Caco-2 (cell line): ENCODE measurements around the gene CDKAL1. TPM values are rescaled to one million over a fixed set of nuclear protein-coding genes. Genes with fewer than 3 reads are reported as not detected.

Experiments
- BruUV-seq: library from RNA; stranded (reverse); fragments of 400-500 nt; replicated peaks from 2 replicates; lab custom pipeline; 2021; lab: Mats Ljungman, UMichigan
- CTCF ChIA-PET: fragments of 300-600 bp; sonication (Branson Sonifier 250); formaldehyde crosslinking; loops from one replicate; lab custom pipeline; 2022; ENCODE audit warnings: antibody characterized with exemption; lab: Charles Lee
- POLR2A ChIA-PET: fragments of 300-600 bp; sonication (Branson Sonifier 250); formaldehyde crosslinking; loops from one replicate; lab custom pipeline; 2022; ENCODE audit warnings: antibody characterized with exemption; lab: Charles Lee
- DNase-seq, 2 experiments: peaks; one replicate each; pipeline versions ENCODE4 v3.0.0 to v3.0.0-alpha.2; 2020 to 2022
- H3K27me3 ChIP-seq: replicated peaks from 2 replicates; pipeline ENCODE4 v1.6.0; 2011; ENCODE audit warnings: low read length; ENCODE audit not compliant: control insufficient read depth, insufficient read depth
- H3K36me3 ChIP-seq: 2 replicates; pipeline ENCODE4 v1.5.1; 2011; ENCODE audit warnings: low read length; ENCODE audit not compliant: control insufficient read depth, insufficient read depth
- H3K4me1 ChIP-seq: fragments of 250-450 bp; sonication (Bioruptor Pico); 2 replicates; pipeline ENCODE4 v1.5.1; 2020; ENCODE audit warnings: mild to moderate bottlenecking
- H3K4me3 ChIP-seq: 2 replicates; pipeline ENCODE4 v1.5.1; 2011; ENCODE audit warnings: low read depth, mild to moderate bottlenecking, control low read depth, low read length
- H3K9me3 ChIP-seq: fragments of 250-450 bp; sonication (Bioruptor Pico); 2 replicates; pipeline ENCODE4 v1.5.1; 2020; ENCODE audit warnings: mild to moderate bottlenecking, moderate library complexity
- H3K27ac Mint-ChIP-seq: one replicate; pipeline ENCODE4 v1.8.0; 2022; ENCODE audit warnings: mixed read lengths; ENCODE audit not compliant: unreplicated experiment
- H3K27me3 Mint-ChIP-seq: one replicate; pipeline ENCODE4 v1.8.0; 2022; ENCODE audit warnings: mixed read lengths; ENCODE audit not compliant: insufficient read depth, unreplicated experiment
- H3K36me3 Mint-ChIP-seq: one replicate; pipeline ENCODE4 v1.8.0; 2022; ENCODE audit warnings: mild to moderate bottlenecking, mixed read lengths; ENCODE audit not compliant: insufficient read depth, unreplicated experiment
- H3K4me1 Mint-ChIP-seq: one replicate; pipeline ENCODE4 v1.8.0; 2022; ENCODE audit warnings: low read depth, mixed read lengths; ENCODE audit not compliant: unreplicated experiment
- H3K4me3 Mint-ChIP-seq: one replicate; pipeline ENCODE4 v1.8.0; 2022; ENCODE audit warnings: mild to moderate bottlenecking, moderate library complexity, mixed read lengths; ENCODE audit not compliant: unreplicated experiment
- H3K9me3 Mint-ChIP-seq: one replicate; pipeline ENCODE4 v1.8.0; 2022; ENCODE audit warnings: mixed read lengths; ENCODE audit not compliant: unreplicated experiment
- intact Hi-C: fragments of 100-400 bp; cut with micrococcal nuclease; formaldehyde crosslinking; loops from one replicate; pipeline ENCODE4 v1.10.0; 2022; ENCODE audit not compliant: unreplicated experiment
- total RNA-seq: library from RNA; stranded (reverse); gene quantifications from 2 replicates; pipeline ENCODE4 v1.2.3, GENCODE V29; 2022
- TF ChIP-seq, protein P1 (sequence below), 2 experiments: fragments of 200-600 bp in 1 of 2; IDR thresholded peaks; 1 replicate in 1 of 2; 2 replicates in 1 of 2; pipeline versions ENCODE4 v1.5.1 to v1.8.0; 2011 to 2022; ENCODE audit warnings: antibody characterized with exemption in 1 of 2, control low read depth in 1 of 2, inconsistent platforms in 1 of 2, low read depth in 1 of 2, low read length in 1 of 2, mild to moderate bottlenecking in 1 of 2, moderate library complexity in 1 of 2; ENCODE audit not compliant: insufficient read depth in 1 of 2, severe bottlenecking in 1 of 2, unreplicated experiment in 1 of 2

Gene CDKAL1
- total RNA-seq, 1 experiment from 2014 or later, result 18.7 TPM

GRCh38 chr6:21142741-21143140 is 608.5 kb downstream of the CDKAL1 start:
- intact Hi-C loops, result no loop called here
- no peak for DNase-seq
- no peak overlapping the region for H3K4me3 ChIP-seq
- H3K27me3 ChIP-seq, result no peaks in the 10 kb centered on the region
- no peaks in the 10 kb centered on the region for H3K27me3 Mint-ChIP-seq
- no peaks in the 10 kb centered on the region for H3K36me3 Mint-ChIP-seq
- no peaks in the 10 kb centered on the region for H3K36me3 ChIP-seq
- ChIA-PET POLR2A (no interaction called here), CTCF (interaction anchor here (0.5 kb wide), 1 partner anchor 460 kb away, joined by 3 read pairs; no protein-coding TSS in a partner anchor)
- BruUV-seq, result no TSS peak
- H3K9me3 Mint-ChIP-seq, result no peaks in the 10 kb centered on the region
- no peaks in the 10 kb centered on the region for H3K4me1 Mint-ChIP-seq
- no peak overlapping the region for H3K4me3 Mint-ChIP-seq
- H3K27ac Mint-ChIP-seq, result no peak overlapping the region
- TF ChIP-seq, protein P1, sequence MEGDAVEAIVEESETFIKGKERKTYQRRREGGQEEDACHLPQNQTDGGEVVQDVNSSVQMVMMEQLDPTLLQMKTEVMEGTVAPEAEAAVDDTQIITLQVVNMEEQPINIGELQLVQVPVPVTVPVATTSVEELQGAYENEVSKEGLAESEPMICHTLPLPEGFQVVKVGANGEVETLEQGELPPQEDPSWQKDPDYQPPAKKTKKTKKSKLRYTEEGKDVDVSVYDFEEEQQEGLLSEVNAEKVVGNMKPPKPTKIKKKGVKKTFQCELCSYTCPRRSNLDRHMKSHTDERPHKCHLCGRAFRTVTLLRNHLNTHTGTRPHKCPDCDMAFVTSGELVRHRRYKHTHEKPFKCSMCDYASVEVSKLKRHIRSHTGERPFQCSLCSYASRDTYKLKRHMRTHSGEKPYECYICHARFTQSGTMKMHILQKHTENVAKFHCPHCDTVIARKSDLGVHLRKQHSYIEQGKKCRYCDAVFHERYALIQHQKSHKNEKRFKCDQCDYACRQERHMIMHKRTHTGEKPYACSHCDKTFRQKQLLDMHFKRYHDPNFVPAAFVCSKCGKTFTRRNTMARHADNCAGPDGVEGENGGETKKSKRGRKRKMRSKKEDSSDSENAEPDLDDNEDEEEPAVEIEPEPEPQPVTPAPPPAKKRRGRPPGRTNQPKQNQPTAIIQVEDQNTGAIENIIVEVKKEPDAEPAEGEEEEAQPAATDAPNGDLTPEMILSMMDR (IDR thresholded peaks at IDR 0.05; ENCODE audit: insufficient read depth in 1 of 2, low read depth in 1 of 2, low read length in 1 of 2, severe bottlenecking in 1 of 2, unreplicated experiment in 1 of 2), result no peak
- H3K4me1 ChIP-seq, result no peaks in the 10 kb centered on the region
- H3K9me3 ChIP-seq, result no peaks in the 10 kb centered on the region

GRCh38 chr6:21143645-21144044 is 609.4 kb downstream of the CDKAL1 start:
- BruUV-seq, result no TSS peak
- Histone ChIP-seq H3K4me1 (no peaks in the 10 kb centered on the region), H3K27me3 (no peaks in the 10 kb centered on the region), H3K4me3 (no peak overlapping the region), H3K36me3 (no peaks in the 10 kb centered on the region), H3K9me3 (no peaks in the 10 kb centered on the region)
- no peak for DNase-seq
- Mint-ChIP-seq H3K27me3 (no peaks in the 10 kb centered on the region), H3K9me3 (no peaks in the 10 kb centered on the region), H3K4me1 (no peaks in the 10 kb centered on the region), H3K4me3 (no peak overlapping the region), H3K36me3 (no peaks in the 10 kb centered on the region), H3K27ac (no peak overlapping the region)
- intact Hi-C loops, result no loop called here
- TF ChIP-seq, protein P1 (IDR thresholded peaks at IDR 0.05; ENCODE audit: insufficient read depth in 1 of 2, low read depth in 1 of 2, low read length in 1 of 2, severe bottlenecking in 1 of 2, unreplicated experiment in 1 of 2), result no peak
- CTCF ChIA-PET, result no interaction called here
- POLR2A ChIA-PET, result no interaction called here

DNA sequence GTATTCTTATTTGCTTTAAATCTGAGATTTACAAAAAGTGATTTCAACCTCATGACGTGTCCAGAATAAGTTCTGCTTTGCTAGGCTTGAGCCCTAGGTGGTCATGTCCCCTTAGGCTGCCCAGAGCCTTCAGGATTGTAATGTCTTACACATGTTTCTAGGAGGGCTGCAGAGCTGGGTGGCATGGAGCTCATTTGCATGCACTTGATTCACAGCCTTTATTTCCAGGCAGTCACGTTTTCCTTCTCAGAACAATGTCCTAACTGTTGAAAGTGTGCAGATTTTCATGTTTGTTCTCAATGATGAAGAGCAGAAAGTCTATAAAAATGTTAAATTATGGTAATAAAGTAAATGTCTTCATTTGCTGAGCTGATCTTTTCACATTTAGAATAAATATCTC is 610.7 kb downstream of the CDKAL1 start:
- Mint-ChIP-seq H3K36me3 (no peaks in the 10 kb centered on the region), H3K4me1 (no peaks in the 10 kb centered on the region), H3K9me3 (no peaks in the 10 kb centered on the region), H3K27ac (no peak overlapping the region), H3K27me3 (no peaks in the 10 kb centered on the region), H3K4me3 (no peak overlapping the region)
- ChIA-PET CTCF (no interaction called here), POLR2A (no interaction called here)
- H3K27me3 ChIP-seq, result no peaks in the 10 kb centered on the region
- intact Hi-C loops, result no loop called here
- H3K9me3 ChIP-seq, result no peaks in the 10 kb centered on the region
- H3K36me3 ChIP-seq, result no peaks in the 10 kb centered on the region
- H3K4me3 ChIP-seq, result no peak overlapping the region
- DNase-seq, result no peak
- no TSS peak for BruUV-seq
- TF ChIP-seq, protein P1 (IDR thresholded peaks at IDR 0.05; ENCODE audit: insufficient read depth in 1 of 2, low read depth in 1 of 2, low read length in 1 of 2, severe bottlenecking in 1 of 2, unreplicated experiment in 1 of 2), result no peak
- H3K4me1 ChIP-seq, result no peaks in the 10 kb centered on the region
